ENCODE results near the gene TPCN2. TPM values are rescaled to one million over a fixed set of nuclear protein-coding genes. Genes with fewer than 3 reads are reported as not detected.

The TPCN2 gene
- total and polyA plus RNA-seq, 11 donors, result 4.1 to 17.6 (median 7.5) TPM

GRCh38 chr11:69044111-69045013, 4.4 kb upstream of the TPCN2 start:
- ATAC-seq, result peak; percentile 68 to 82 (median 76)
- Histone ChIP-seq H3K4me1 (peaks cover 0 to 23% (median 7%) of the 10 kb centered on the region in 12 donors), H3K9me3 (no peaks in the 10 kb centered on the region), H3K27me3 (no peaks in the 10 kb centered on the region), H3K36me3 (no peaks in the 10 kb centered on the region), H3K27ac (peak overlapping the region in 8 of 12 donors; percentile 1 to 79 (median 55)), H3K4me3 (no peak overlapping the region)
- intact Hi-C loops (cut with DNase I), result loop anchor here in 9 of 10 donors (5.0 to 10.0 kb wide), 3 partner anchors 117 to 140 kb away; partner anchors contain the start of genes IGHMBP2 (in 1 of the 9) and MRPL21 (in 1 of the 9)
- DNase-seq, result peak; percentile 67 to 89 (median 81)
- TF ChIP-seq CTCF (IDR thresholded peaks at IDR 0.05) (peak; percentile 31 to 72 (median 55)), POLR2A (IDR thresholded peaks at IDR 0.05) (no peak)
- WGBS, 4 donors, result 32 to 42% (median 37%) methylated on average over 15 of the region's 15 CpGs

- no peaks in the 10 kb centered on the region for H3K9me3 ChIP-seq
- intact Hi-C loops (cut with DNase I), result loop anchor here in 8 of 10 donors (2.0 to 10.0 kb wide), 4 partner anchors 39 to 143 kb away; partner anchors contain the start of genes IGHMBP2 (in 1 of the 8) and MRPL21 (in 1 of the 8)
- H3K27ac ChIP-seq, result peak overlapping the region in 9 of 12 donors; percentile 87 to 98 (median 94)
- DNase-seq, result peak in 1 of 5 donors; percentile 13
- TF ChIP-seq CTCF (IDR thresholded peaks at IDR 0.05) (no peak), POLR2A (IDR thresholded peaks at IDR 0.05) (no peak)
- 21 to 32% (median 28%) methylated on average over 10 to 11 of the region's 11 CpGs for WGBS, 4 donors
- H3K4me3 ChIP-seq, result peak overlapping the region; percentile 67 to 100 (median 87)
- H3K36me3 ChIP-seq, result no peaks in the 10 kb centered on the region
- peaks cover 0 to 58% (median 42%) of the 10 kb centered on the region in 12 donors for H3K4me1 ChIP-seq
- no peaks in the 10 kb centered on the region for H3K27me3 ChIP-seq
- ATAC-seq, result no peak
Measured at GRCh38 chr11:69048031-69048693, 570 bp upstream of the TPCN2 start.

GRCh38 chr11:69049490-69049867, 747 bp downstream of the TPCN2 start:
- no peaks in the 10 kb centered on the region for H3K27me3 ChIP-seq
- peaks cover 0 to 65% (median 50%) of the 10 kb centered on the region in 12 donors for H3K4me1 ChIP-seq
- H3K4me3 ChIP-seq, result peak overlapping the region; percentile 67 to 100 (median 87)
- WGBS, 4 donors, result 7 to 29% (median 23%) methylated on average over 15 of the region's 15 CpGs
- H3K36me3 ChIP-seq, result peaks cover 0 to 9% (median 2%) of the 10 kb centered on the region in 9 donors
- ATAC-seq, result peak in 2 of 4 donors; percentile 2 to 3
- H3K9me3 ChIP-seq, result no peaks in the 10 kb centered on the region
- peak in 1 of 5 donors; percentile 70 for DNase-seq
- H3K27ac ChIP-seq, result peak overlapping the region; percentile 39 to 98 (median 92)
- TF ChIP-seq POLR2A (IDR thresholded peaks at IDR 0.05), result no peak
- no peak for TF ChIP-seq CTCF (IDR thresholded peaks at IDR 0.05)
- intact Hi-C loops (cut with DNase I), result loop anchor here in 8 of 10 donors (2.0 to 10.0 kb wide), 4 partner anchors 37 to 145 kb away; partner anchors contain the start of genes IGHMBP2 (in 1 of the 8) and MRPL21 (in 1 of the 8)

Measured in heart left ventricle (tissue), 16 donors.